ENCODE data around the gene MIER3.

The MIER3 gene

DNA sequence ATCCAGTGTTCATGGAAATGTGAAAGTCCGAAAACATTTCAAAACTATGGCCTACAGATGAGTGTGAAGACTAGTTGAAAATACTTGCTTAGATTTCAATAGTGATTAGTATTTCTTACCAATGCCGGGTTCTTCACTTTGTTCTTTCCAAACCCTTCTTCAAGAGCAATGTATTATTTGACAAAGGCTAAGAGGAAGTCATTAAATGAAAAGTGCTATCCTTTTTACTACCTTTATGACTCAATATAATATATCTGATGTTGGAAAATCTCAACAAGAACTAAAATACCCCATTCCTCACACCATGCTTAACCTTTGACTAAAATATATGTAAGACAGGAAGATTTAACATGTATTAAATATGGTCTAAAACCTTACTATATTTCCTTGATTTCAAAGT, 6.7 kb upstream of the MIER3 start:
- DNase-seq: no peak

DNA sequence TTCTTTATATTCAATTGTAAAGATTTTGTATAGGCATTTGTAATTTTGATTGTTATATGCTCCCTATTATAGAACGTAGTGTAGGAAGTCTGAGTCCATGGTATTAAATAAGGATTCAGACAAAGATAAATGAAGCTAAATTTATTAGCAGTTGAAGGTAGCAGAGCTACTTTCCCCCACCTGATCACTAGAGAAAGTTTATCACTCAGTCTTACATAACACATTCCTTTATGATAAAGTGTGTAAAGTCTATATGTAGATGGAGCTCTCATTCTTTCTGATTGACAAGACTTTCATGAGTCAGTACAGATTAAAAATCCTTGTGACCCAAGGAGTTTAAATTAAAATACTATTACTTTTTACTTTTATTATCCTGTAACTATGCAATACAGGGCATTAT, 2.3 kb upstream of the MIER3 start:
- DNase-seq: no peak

DNA sequence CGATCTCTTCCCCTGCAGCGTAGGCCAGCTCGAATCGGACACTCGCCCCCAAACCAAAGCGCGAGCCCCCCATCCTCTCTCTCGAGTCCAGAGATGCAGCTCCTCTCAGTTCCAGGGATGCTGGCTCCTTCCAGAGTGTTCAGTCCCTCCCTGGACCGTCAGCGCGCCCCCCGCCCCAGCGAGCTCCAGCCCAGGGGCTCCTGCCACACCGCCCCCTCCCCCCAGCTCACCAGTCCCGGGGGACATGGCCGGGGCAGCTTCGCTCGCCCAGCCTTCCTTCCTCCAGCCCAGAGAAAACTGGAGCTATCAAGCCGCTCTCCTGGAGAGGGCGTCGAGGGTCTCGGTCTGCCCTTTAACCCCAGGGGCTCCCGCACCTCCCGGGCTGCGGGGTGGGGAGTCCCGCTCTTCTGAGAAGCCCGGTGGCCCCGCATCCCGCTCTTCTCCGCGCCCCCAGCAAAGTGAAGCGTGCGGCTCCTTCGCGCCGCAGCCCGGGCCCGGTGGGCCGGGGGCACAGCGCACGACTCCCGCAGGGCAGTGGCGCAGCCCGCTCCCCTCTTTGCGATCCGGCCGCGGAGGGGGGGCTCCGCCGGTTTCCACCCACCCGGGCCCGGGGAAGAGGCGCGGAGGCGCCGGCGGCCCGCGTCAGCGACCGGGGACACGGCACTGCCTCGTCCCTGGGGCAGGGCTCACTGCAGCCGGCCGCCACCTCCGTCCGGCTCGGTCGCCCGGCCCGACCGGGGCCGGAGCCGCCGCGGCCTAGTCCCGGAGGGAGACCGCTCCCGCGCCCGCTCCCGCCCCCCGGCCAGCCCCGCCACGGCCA, 587 bp downstream of the MIER3 start:
- no peak for DNase-seq

DNA sequence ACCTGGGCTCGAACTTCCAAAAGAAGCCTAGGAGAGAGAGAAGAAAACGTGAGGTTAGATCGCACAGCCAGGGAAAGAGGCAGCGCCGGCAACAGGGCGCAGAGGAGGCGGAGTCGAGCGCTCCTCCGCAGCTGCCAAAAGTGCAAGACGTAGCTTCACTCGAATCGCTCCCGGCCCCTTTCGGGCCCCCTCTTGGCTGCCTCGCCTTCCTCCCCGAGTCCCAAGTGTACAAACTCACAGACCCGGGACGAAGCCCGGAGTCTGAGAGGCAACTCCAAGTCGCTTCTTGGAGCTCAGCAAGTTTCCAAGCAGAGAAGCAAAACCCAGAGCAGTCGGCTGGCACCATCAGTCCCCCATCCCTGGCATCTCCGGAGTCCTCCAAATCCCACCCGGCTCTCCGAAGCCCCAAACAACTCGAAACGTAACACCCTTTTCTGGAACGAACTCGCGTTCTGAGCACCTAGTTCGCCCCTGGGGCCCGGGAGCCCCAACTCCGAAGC, 1.2 kb downstream of the MIER3 start:
- no peak for DNase-seq

DNA sequence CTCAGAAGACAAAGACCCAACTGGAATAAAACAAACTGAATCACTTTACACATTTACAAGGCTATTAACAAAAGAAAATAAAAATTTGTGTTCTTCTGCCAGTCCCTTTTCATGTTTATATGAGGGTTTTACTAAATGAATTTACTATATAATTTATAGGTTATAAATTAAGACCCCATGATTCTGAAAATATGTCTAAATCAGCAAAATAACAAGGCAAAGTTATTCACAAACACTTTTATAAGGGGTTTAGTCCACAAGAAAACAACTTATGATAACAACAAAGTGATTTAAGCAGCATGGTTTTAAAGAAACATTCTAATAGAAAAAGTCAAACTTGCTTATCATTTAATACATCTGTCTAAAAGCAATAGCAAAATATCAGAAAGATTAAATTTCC, 4.9 kb downstream of the MIER3 start:
- DNase-seq: no peak

DNA sequence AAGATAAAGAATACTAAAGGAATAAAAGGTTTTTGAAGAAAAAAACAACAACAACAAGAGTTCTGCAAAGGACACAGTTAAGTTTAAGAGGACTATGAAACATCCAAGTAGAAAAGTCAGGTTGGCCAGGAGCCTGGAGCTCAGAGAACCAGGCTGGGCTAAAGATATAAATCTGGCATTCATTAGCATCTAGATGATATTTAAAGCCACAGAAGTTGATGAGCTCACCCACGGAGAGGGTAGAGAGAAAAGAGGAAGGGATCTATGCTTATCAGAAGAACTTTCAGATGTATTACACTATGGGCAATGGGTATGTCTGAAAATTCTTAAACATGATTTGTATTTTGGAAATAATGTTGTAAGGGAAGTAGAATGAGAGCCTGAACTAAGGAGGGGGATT, 9.9 kb downstream of the MIER3 start:
- DNase-seq: no peak

DNA sequence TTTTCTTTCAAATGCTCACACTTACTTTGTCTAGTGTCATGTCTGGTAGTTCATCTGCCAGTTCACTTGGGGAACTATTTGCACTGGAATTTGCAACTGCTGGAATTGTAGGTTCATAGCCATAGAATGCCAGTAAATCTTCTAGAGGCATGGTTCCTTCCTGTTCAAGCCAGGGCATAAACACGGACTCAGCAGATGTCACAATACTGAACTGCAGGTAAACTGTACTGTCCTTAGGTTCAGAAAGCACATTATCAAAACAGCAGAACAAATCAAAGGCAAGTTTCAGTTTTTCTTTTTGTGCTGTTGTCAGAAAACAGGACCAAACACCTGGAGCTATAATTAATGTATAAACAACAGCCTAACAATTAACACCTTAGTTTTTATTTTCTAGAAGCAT, 13.1 kb downstream of the MIER3 start:
- DNase-seq: no peak

DNA sequence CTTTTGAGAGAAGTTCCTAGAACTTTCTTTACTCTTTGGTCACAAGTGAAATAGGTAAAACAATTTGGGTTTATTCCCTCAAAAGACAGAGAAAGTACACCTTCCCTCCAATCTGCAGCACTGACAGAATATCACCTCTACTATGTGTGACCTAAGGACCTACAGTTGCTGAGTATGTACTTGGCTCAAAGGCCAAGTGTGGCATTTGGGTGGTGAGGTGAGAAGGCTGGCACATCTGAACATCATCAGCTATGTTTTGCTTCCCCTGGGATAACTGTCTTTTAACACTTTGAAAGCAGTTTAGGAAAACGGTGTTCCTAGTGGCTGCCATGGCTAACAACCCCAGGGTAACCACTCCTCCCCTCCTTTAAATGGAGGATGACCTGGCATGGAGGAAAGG, 17.6 kb downstream of the MIER3 start:
- no peak for DNase-seq

DNA sequence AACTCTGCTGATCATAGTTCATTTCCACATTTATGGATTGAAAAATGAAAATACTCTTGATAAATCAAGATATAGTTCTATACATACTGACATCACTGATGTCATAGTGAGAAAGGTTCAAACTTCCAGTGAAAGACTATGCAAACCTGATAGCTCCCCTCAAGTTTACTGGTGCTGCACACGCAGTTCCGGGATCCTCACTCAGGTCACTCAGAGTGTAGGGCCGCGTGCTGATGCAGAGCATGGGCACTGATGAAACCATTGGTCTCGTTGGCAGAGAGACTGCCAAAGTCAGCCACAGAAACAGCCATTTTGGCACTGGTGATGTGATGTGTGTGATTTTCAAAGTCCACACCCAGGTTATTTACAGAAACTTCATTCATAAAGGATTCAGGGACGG, 29.0 kb downstream of the MIER3 start:
- no peak for DNase-seq

DNA sequence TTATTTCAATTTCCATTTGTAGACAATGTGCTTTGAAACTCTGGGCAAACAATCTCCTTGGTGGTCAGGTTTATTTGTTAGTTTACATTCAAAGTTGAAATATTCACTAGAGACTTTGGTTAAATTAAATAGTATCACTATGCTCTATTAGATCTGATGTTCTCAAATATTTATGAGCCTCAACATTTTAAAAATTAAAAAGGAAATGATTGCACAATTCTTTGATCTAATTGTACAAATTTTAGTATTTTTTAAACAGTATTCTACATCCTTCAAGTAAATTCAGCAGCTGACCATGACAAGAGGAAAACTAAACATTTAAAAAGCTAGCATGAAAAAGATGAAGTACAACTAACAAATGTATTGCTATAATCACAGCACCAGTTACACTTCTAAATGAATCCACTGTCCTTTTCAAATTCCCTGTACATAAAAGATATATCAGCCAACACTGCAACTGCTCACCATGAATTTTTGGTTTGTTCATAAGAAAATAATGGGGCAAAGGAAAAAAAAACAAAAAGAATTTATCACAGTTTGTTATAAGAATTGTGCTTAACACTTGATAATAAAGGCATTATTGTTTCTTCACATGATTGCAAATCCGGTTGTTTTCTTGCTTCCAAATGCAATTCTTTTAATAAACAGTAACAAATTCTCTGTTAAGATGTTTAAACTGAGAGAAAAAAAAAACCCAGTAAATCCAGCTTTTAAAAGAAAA, 31.8 kb downstream of the MIER3 start:
- DNase-seq: no peak

DNA sequence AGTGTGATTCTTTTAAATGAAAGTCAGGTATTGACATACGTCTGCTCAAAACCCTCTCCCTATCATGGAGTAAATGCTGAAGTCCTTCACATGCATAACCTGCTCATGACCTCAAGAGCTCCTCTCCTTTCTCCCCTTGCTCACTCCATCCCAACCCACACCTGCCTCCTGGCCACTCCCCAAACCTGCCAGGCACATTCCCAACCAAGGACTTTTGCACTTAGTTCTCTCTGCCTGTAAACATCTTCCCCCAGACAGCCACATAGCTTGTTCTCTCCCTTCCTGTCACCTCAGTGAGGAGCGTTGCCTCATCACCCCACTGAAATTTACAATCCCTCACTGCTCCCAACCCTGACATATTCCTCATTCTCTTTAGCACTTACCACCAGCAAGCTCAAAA, 33.9 kb downstream of the MIER3 start:
- no peak for DNase-seq

DNA sequence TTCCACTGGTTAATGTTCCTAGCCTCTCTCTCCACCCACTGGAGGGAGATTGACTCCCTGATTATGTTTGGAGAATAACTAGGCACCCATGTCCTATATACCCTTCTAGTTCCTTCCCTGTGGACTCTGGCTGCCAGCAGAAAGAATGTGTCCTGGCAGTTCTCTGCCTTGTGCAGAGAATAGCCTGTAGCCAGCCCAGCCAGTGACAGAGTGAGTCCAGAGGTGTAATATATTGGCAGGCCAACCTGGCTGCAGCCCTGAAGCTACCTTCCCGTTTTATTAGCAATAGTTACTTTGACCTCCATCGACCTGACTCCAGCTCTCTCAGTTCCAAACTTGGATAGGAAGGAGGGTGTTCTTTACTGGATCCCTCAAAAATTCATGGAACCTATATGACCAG, 34.4 kb downstream of the MIER3 start:
- DNase-seq: no peak

DNA sequence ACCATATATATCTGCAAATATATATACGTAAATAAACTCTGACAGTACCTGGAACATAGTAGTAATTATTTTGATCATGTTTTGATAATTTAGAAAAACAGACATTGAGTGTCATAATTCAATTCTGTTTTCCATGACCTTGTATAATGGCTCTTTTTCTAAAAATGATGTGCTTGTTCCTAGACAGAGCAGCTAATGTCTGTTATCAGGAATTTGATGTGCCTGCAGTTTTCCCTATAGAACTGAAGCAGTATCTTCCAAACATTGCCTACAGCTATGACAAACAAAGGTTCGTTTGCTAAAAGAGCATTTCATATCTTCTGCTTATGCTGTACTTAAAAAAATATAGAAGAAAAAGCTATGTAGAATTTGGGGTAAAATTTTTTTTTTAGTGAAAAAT, 37.2 kb downstream of the MIER3 start:
- no peak for DNase-seq

DNA sequence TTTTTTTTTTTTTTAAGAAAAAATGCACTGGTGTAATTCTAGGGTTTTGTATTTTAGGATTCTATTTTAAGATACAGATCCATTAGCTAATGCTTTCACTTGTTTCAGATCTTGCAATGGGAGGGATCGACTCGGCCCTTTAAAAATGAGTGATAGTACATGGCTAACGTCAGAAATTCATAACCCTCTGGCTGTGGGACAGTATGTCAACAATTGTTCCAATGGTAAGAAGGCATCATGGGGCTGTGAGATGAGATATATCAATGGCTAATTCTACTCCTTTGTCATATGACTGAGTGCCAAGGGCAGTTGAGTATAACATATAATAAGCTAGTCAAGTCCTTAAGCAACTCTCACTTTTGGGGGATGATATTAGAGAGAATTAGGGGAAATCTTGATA, 38.2 kb downstream of the MIER3 start:
- DNase-seq: no peak

DNA sequence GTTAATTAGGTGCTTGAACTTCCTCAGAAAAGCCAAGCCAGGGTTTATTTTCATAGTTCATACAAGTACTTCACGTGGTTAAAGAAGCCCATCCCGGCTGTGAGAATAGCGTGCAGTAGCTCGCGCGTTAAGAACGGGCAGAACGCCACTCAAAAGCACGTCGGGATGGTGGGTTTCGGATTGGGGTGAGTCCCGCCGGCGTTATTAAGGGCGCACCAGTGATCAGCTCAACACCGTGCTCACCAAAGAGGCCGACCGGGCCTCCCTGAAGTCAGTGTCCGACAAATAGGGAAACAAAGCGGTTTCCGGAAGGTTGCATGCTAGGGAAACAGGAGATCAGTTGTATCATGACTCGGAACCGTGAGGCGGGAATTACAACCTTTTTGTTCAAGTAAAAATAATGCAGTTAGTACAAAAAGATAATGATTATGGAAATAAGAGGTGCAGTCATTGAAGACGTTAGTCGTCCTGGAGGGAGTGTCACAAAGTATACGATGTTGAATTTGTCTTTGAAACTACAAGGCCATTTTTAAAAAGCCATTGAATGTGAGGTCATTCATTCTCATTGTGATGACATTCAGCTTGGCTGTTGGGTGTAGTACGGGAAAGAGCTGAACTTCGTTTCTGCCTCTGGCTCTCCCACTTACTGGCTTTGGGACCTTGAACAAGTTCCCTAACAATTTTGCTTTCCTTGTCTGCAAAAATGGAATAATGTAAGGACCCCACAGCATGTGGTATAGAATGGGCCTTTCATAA, 41.5 kb downstream of the MIER3 start:
- peak; percentile 62 for DNase-seq

DNA sequence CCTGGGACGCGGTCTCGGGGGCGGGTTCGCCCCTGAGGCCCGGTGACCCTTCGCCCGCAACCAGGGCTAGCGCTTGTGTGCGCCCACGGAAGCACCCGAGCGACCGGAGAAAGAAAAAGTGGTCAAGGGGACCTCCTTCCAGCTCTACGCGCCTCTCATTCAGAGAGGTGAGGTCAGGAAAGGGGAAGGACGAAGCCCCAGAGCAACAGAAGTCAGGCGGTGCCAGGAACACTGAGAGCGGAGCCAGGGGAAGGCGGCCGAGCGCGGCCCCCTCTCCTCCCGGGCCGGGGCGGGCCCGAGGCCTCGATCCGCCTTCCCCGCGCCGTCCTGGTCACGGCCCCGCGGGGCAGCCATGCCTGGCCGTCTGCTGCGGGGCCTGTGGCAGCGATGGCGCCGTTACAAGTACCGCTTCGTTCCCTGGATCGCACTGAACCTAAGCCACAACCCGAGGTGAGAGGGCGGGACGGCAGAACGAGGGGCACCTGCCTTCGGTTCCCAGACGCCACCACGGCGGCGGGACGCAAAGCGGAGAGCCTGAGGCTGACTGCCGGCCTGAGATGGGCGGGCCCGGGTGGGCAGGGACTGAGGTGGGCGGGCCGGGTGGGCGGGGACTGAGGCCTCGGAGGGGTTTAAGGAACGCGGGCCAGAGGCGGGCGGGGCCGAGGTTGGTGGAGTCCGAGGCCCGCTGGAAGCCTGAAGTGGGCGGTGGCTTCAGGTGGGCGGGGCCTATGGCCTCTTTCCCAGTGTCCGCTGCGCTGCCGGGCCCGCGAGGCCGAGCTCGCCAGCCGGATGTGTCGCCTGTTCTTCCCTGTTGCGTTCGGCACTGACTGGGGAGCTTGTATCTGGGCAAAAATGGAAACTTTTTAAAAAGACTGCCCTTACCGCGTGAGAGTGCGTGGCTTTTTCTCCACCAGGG, 42.4 kb downstream of the MIER3 start, which contains the start of gene SETD9:
SETD9 (plus strand) TSS at position 303 of the 916 bp plus-strand sequence; CDS start at position 353, 50 bp downstream.
- DNase-seq: peak; percentile 82

DNA sequence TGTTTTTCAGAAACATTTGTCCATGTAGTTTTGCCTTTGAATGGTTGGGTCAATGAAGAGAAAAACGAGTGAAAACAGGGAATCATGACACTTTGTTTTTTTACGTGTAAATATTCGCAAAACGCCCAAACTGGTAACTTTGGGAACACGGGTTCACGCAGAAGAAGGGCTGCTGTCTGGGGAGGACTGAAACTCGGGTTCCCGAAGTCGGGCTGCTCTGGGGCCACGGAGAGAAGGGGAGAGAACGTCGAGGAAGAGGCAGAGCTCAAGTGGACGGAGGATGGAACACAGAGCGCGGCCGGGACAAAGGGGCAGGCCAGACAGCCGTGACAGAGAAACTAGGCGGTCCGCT, 43.0 kb downstream of the MIER3 start:
- no peak for DNase-seq

DNA sequence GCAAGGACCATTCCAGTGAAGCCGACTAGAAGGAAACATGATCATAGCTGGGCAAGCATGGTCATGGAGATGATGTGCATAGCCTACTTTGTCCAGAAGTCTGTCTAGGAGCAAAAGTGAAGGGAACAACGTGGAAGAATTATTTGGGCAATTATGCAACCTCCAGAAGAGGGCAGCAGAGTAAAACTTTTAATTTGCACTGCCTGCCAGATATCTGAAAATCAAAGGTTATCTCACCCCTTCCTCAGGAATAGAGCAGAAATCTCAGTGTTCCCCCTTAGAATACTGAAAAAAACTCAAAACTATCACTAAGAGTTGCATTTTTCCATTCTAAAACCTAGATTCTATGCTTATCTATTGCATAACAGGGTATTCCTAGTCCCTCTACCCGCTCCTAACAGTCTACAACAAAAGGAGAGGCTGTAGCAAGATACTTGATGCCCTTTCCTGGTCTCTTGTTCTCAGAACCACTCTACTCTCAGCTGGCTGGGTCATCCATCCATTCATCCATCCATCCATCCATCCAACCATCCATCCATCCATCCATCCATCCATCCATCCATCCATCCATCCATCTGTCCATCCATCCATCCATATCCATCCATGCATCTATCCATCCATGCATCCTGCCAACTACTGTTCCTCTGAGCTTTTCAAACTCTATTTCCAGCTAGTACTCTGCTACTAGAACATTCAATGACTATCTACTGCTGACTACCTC, 50.9 kb downstream of the MIER3 start:
- DNase-seq: no peak

DNA sequence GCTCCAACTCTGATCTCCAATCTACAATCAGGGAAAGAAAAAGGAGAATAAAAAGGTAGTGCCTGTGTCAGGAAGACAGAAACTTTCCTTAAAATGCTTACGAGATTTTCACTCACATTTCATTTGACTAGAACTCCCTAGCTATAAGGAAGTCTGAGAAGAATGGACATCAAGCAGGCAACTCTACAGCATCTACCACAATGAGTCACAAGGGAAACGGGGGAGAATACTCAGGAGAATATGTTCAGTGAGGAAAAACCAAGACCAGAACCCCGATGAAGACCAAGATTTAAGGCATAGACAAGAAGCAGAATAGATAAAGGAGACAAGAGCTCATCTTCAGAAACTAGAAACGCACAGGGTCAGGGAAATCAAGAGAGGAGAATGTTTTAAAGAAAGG, 51.5 kb downstream of the MIER3 start:
- DNase-seq: no peak

DNA sequence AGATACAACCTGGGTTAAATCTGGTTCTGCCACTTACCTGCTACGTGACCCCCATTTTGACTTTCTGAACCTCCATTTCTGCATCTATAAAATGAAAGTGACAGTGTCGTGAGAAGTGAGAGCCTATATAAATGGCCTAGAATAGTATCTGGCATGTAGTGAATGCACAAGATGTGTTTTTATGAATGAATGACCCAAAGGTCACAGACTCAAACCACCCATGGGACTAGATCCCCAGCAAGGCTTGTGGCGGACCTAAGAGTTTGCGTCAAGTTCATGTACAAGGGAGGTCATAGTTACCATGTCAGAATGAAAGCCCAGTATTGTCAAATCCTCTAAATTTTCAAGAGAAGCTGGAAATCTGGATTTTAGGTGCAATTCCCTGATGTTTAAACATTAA, 53.7 kb downstream of the MIER3 start:
- no peak for DNase-seq

DNA sequence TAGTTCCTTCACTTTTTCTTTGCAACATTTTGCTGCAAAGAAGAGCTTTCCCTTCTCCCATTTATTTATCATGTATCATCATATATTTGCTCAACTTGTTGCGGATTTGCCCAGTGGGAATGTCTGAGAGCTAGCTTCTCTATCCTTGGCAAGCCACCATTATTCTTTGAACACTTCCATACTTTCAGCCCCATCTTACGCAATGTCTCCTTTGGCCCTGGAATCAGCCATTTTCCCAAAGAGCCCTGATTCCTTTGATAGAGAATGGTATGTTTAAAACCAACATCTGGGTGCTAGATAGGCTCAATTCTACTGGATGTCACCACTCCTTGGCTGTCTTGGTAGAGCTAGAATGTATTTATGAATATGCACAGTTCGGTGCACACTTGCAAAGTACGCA, 55.2 kb downstream of the MIER3 start:
- no peak for DNase-seq

Measured in SIG-M5 (cell line).